OCI-LY3 (cell line): ENCODE data around the gene NTNG2.

Experiments used
- H2AFZ ChIP-seq: fragments of 200-600, 300-600 bp; shearing (Covaris generic); 2 replicates; pipeline ENCODE4 v1.6.0; 2014; ENCODE audit warnings: antibody characterized with exemption, low read depth, low read length
- H3K27ac ChIP-seq: fragments of 200-600, 300-600 bp; sonication (generic); 2 replicates; pipeline ENCODE4 v1.5.1; 2014; ENCODE audit warnings: mild to moderate bottlenecking, low read length, moderate library complexity, mixed read lengths
- H3K27me3 ChIP-seq: fragments of 200-600, 300-600 bp; sonication (generic); 2 replicates; pipeline ENCODE4 v1.6.1; 2014; ENCODE audit warnings: low read depth, low read length, mixed read lengths
- H3K36me3 ChIP-seq: fragments of 200-600, 300-600 bp; sonication (generic); replicated peaks from 2 replicates; pipeline ENCODE3; 2014; ENCODE audit warnings: low read depth, low read length, mixed read lengths
- H3K4me1 ChIP-seq: fragments of 300-600, 200-600 bp; sonication (generic); 2 replicates; pipeline ENCODE4 v1.6.1; 2014; ENCODE audit warnings: low read length, mixed read lengths
- H3K4me2 ChIP-seq: fragments of 200-600, 300-600 bp; sonication (generic); 2 replicates; pipeline ENCODE4 v1.6.1; 2014; ENCODE audit warnings: low read length, mixed read lengths
- H3K4me3 ChIP-seq: fragments of 300-600, 200-600 bp; sonication (generic); 2 replicates; pipeline ENCODE4 v1.5.1; 2014; ENCODE audit warnings: antibody characterized with exemption, mild to moderate bottlenecking, low read length, moderate library complexity
- H3K79me2 ChIP-seq: fragments of 300-600, 200-600 bp; shearing (Covaris generic); 2 replicates; pipeline ENCODE4 v1.6.1; 2014; ENCODE audit warnings: mild to moderate bottlenecking, low read length, mixed read lengths
- H3K9ac ChIP-seq: fragments of 300-600, 200-600 bp; shearing (Covaris generic); 2 replicates; pipeline ENCODE4 v1.6.0; 2014; ENCODE audit warnings: mild to moderate bottlenecking, low read length, moderate library complexity
- H3K9me3 ChIP-seq: fragments of 200-600, 300-600 bp; shearing (Covaris generic); 2 replicates; pipeline ENCODE4 v1.6.1; 2014; ENCODE audit warnings: low read length, mixed read lengths; ENCODE audit not compliant: insufficient read depth
- H4K20me1 ChIP-seq: fragments of 200-600, 300-600 bp; sonication (generic); 2 replicates; pipeline ENCODE4 v1.6.1; 2016; ENCODE audit warnings: low read length, mixed read lengths; ENCODE audit not compliant: insufficient read depth
- CTCF ChIP-seq: fragments of 200-600, 300-600 bp; sonication (generic); IDR thresholded peaks from 2 replicates; pipeline ENCODE4 v1.5.1; 2014; ENCODE audit warnings: antibody characterized with exemption, low read length, low read depth
- EZH2phosphoT487 ChIP-seq: fragments of 200-600 bp; shearing (Covaris generic); IDR thresholded peaks from 2 replicates; pipeline ENCODE4 v1.6.1; 2018; ENCODE audit warnings: antibody characterized with exemption, mixed run types, low read depth

Gene NTNG2

GRCh38 chr9:132169672-132170392 lies 8.0 kb downstream of the NTNG2 start:
- no peaks in the 10 kb centered on the region for H3K79me2 ChIP-seq
- no peak overlapping the region for H2AFZ ChIP-seq
- H3K36me3 ChIP-seq, result no peaks in the 10 kb centered on the region

GRCh38 chr9:132171702-132172101 lies 9.8 kb downstream of the NTNG2 start:
- Histone ChIP-seq H3K9ac (no peak overlapping the region), H3K9me3 (no peaks in the 10 kb centered on the region), H3K27me3 (peaks cover 26% of the 10 kb centered on the region), H3K4me2 (no peak overlapping the region), H3K27ac (no peak overlapping the region), H3K79me2 (no peaks in the 10 kb centered on the region), H3K4me3 (no peak overlapping the region), H2AFZ (no peak overlapping the region), H4K20me1 (no peaks in the 10 kb centered on the region), H3K36me3 (no peaks in the 10 kb centered on the region), H3K4me1 (no peaks in the 10 kb centered on the region; the same call in 1 of the 2 replicates)
- no peak for TF ChIP-seq CTCF
- no peak for TF ChIP-seq EZH2phosphoT487

More at GRCh38 chr9:132169672-132170392, 8.0 kb downstream of the NTNG2 start:
- H3K27ac ChIP-seq, result no peak overlapping the region
- peaks cover 35% of the 10 kb centered on the region for H3K27me3 ChIP-seq
- no peaks in the 10 kb centered on the region for H4K20me1 ChIP-seq
- TF ChIP-seq CTCF (peak; percentile 90), EZH2phosphoT487 (no peak)
- H3K4me3 ChIP-seq, result no peak overlapping the region
- H3K9me3 ChIP-seq, result no peaks in the 10 kb centered on the region
- no peak overlapping the region for H3K4me2 ChIP-seq
- no peaks in the 10 kb centered on the region; the same call in 1 of the 2 replicates for H3K4me1 ChIP-seq
- no peak overlapping the region for H3K9ac ChIP-seq

GRCh38 chr9:132172185-132172584 lies 10.3 kb downstream of the NTNG2 start:
- Histone ChIP-seq H3K9me3 (no peaks in the 10 kb centered on the region), H3K4me2 (no peak overlapping the region), H3K79me2 (no peaks in the 10 kb centered on the region), H3K9ac (no peak overlapping the region), H3K36me3 (no peaks in the 10 kb centered on the region), H3K4me3 (no peak overlapping the region), H4K20me1 (no peaks in the 10 kb centered on the region), H3K27ac (no peak overlapping the region), H3K27me3 (peaks cover 26% of the 10 kb centered on the region), H2AFZ (no peak overlapping the region), H3K4me1 (no peaks in the 10 kb centered on the region; the same call in 1 of the 2 replicates)
- TF ChIP-seq EZH2phosphoT487 (no peak), CTCF (no peak)

GRCh38 chr9:132175431-132175830 lies 13.6 kb downstream of the NTNG2 start:
- H3K4me2 ChIP-seq, result no peak overlapping the region
- no peak overlapping the region for H3K27ac ChIP-seq
- TF ChIP-seq EZH2phosphoT487 (no peak), CTCF (no peak)
- H3K9ac ChIP-seq, result no peak overlapping the region
- H4K20me1 ChIP-seq, result no peaks in the 10 kb centered on the region
- H3K4me3 ChIP-seq, result no peak overlapping the region
- H3K9me3 ChIP-seq, result no peaks in the 10 kb centered on the region
- no peak overlapping the region for H2AFZ ChIP-seq
- H3K79me2 ChIP-seq, result no peaks in the 10 kb centered on the region
- no peaks in the 10 kb centered on the region; the same call in 1 of the 2 replicates for H3K4me1 ChIP-seq
- H3K27me3 ChIP-seq, result peaks cover 18% of the 10 kb centered on the region
- no peaks in the 10 kb centered on the region for H3K36me3 ChIP-seq
